ENCODE measurements around the gene IFT20.
"Not testable (repeated sequence)": the region's sequence is repeated elsewhere in the genome, so short reads cannot be mapped to it uniquely, and the experiment has no call there.

The IFT20 gene

GRCh38 chr17:28363776-28364650, 28.7 kb upstream of the IFT20 start:
- no peak for DNase-seq

- DNase-seq, result no peak
These were observed 27.9 kb upstream of the IFT20 start for GRCh38 chr17:28363186-28363585.

DNA sequence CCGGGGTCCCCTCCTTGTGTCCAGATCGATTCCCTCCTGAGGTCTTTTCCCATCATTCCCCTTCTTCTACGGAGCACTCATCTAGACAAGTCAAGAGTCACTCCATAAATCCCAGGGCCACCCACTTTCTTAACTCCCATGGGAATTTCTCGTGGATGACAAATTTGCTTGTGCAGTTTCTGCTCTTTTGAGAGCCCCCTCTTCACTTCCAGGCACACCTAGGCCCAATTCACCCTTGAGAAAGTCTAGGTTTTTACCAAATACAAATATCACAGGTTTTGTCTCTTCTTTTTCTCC, 22.6 kb upstream of the IFT20 start:
- DNase-seq, result no peak

DNA sequence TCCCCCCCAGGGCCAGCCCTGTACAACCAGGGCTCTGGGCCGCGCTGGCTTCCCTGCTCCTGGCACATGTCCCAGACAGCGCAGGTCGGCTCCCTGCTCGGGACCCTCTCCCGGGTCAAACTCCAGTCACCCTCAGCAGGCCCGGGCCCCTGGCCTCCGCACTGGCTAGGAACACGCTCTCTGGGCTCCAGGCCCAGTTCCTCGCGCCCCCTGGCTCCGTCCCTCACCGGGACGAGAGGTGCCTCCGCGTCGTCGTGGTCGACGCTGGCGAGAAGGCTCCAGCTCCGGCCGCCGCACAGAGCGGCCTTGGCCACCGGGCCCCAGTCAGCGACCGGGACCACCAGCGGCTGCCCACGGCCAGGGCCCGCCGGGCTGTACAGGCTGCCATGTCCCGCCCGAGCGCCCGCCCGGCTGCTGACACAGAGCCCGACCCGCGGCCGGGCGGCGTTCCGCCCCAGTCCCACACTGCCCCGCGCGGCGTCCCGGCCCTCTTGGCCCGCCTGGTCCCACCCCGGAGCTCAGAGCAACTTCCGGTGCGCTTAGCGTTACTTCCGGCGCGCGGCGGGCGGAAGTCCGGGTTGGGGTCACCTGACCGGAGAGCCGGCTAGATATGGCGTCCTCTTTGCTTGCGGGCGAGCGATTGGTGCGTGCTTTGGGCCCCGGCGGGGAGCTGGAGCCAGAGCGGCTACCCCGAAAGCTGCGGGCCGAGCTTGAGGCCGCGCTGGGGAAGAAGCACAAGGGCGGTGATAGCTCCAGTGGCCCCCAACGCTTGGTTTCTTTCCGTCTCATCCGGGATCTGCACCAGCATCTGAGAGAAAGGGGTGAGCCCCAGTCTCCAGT, 22.0 kb upstream of the IFT20 start, which contains the start of gene POLDIP2:
POLDIP2 (minus strand) TSS at position 467 of the 840 bp plus-strand sequence; CDS start at position 388, 79 bp downstream.
- DNase-seq, result peak; percentile 96

DNA sequence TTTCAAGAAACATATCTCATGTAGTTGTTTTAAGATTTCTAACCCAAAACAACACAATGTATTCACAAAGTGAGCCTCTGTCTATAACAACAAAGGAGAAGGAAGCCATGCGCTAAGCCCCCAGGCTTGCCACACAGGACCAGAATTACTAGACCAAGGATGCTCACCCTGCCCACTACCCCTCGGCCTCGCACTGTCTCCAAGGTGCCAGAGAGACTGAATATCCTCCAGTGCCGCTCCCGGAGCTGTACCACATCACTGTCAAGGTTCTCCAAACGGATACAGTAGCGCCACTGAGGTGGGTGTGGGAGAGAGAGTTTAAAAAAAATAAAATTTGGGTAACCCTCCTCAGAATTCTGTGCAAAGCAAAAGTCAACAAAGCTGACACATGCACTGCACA, 15.0 kb upstream of the IFT20 start:
- no peak for DNase-seq

DNA sequence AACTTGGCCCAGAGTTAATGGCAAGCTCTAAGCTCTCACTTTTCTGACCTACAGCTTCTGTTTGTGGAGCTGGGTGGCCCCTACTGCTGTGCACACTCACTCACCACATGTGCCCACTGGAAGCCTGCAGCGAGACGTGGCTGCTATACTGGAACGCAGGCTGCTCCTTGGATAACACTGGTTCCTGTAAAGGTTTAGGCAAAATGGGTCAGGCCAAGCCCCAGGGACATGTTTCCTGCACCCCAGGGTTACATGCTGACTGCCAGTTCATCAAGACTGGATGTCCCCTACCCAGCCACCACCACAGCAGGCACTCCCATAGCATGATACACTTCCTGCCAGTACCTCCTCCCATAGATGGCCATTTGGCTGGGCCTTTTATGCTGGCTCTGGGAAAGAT, 13.7 kb upstream of the IFT20 start:
- no peak for DNase-seq

DNA sequence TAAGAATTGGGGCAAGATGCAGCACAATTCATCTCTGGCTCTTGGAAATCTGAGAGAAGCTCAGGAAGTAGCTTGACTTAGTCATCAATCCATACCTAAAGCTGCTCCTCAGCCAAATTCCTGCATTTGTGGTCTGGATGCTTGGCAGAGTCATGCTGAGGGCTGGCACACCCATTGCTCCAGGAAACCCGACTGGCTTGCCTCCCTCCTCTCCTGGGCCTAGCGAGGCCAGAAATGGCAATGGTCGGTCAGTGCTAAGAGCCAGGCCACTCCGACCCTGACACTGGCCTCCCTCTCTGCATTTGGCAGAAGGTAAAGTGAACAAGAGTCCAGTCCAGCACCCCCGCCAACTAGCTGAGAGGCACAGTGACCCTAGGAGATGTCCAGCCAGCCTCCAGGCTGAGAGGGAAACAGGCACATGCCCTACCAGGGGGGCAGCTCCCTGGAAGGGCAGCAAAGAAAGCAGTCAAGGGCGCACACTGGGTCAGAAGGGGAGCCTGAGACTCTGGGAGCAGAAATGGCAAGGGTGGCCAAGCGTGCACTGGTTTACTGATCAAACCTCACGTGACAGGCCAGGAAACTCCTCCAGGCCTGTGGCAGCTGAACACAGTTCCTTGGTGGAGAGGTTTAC, 12.1 kb upstream of the IFT20 start:
- no peak for DNase-seq

DNA sequence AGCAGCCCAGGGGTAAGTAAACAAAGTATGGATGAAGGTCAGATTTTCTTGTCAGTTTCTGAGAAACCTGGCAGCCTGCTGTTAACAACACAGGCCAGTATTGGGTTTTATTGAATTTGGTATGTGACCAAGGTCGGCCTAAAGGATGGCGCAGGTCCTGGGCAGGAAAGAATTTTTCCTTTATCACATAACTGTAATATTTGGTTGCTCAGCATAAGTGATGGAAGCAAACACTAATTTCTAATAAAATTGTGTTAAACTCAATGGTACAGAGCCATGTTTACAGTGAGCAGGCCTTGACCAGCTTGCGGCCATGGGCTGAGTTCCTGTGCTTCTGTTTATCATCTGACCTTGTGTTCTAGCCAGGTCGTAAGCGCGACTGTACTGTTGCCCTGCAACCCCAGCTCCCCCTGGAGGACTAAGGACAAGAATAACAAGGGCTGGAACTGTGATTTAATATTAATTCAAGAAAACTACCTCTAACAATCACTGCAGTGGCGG, 11.5 kb upstream of the IFT20 start:
- DNase-seq, result no peak

GRCh38 chr17:28346199-28346580, 10.9 kb upstream of the IFT20 start:
- DNase-seq, result no peak

DNA sequence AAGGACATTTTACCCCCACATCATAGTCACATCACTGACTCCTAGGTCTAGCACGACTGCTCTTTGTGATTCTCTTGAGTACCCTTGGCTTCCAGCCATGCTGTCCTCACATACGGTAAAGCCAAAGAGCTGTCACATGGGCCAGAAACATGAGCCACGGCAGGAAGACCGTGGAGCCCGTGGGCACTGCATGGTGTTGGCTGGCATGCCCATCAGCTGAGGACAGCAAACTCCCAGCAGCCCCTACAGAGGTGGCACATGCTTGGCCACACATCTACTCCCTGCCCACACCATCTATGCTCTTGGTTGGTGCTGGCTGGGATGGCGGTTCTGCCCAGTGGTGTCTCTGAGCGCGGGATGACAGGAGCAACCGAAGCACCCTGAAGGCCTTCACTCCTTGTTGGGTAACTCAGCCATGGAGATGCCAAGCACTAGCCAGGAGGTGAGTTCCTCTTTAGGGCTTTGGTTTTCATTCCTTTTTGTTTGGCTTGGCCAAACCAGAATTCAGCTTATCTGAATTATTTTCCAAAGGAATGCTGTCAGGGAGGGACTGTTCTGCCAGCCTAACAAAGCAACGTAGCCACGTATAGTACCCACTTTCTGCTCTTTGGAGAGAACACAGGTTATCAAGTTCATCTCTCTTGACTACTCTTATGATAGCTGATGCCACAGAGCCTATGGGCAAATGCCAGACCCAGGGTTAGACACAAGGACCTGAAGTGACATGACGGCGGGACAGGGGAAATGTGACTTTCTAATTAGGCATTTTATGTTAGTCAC, 10.3 kb upstream of the IFT20 start:
- DNase-seq, result no peak

- DNase-seq, result no peak
These were observed 9.2 kb upstream of the IFT20 start for GRCh38 chr17:28344435-28344901.

- no peak for DNase-seq
These were observed 8.7 kb upstream of the IFT20 start for GRCh38 chr17:28344011-28344410.

GRCh38 chr17:28343491-28343932, 8.2 kb upstream of the IFT20 start:
- DNase-seq, result no peak

GRCh38 chr17:28342313-28342712, 7.0 kb upstream of the IFT20 start:
- DNase-seq, result no peak

- DNase-seq, result no peak
These were observed 6.2 kb upstream of the IFT20 start for GRCh38 chr17:28341516-28341915.

DNA sequence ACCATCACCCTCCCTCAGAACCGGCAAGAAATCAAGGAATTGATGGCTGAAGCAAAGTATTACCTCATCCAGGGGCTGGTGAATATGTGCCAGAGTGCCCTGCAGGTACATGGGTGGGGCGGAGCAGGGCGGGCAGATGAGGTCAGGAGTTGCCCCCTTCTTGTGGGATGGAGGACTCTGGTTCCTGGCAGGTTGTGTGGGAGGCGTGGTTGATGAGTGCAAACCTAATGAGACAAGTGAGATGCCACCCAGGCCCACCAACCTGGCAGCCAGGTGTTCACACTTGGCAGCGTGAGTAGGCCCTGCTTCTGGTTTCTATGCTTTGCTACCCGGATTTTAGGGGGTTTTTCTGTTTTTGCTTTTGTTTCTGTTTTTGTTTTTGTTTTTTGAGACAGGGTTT, 5.1 kb upstream of the IFT20 start:
- DNase-seq, result no peak

DNA sequence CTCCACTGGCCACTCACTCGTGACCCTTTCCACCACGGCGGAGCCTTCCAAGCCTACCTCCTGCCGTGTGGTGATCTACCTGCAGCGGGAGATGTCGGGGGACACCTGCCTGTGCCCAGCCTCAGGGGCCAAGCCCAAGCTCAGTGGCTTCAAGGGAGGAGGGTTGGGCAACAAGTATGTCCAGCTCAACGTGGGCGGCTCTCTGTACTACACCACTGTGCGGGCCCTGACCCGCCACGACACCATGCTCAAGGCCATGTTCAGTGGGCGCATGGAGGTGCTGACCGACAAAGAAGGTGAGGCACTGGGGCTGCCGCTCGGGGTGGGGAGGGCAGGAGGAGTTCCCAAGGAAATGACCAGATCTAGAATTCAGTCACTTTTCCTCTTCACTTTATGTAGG, 4.2 kb upstream of the IFT20 start:
- DNase-seq, result no peak

DNA sequence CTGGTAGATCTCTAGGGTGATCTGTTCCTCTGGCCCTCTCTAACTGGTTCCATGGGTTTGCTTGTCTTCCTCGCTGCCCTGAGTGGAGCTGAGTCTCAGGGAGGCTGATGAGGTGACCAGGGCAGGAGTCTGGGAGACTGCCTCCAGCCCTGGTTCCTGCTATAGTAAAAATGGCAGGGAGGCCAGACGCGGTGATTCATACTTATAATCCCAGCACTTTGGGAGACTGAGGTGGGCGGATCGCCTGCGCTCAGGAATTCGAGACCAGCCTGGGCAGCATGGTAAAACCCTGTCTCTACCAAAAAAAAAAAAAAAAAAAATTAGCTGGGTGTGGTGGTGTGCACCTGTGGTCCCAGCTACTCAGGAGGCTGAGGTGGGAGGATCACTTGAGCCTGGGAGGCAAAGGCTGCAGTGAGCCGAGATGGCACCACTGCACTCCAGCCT, 3.5 kb upstream of the IFT20 start:
- DNase-seq, result not testable (repeated sequence)

- no peak for DNase-seq
These were observed 2.9 kb upstream of the IFT20 start for GRCh38 chr17:28338056-28338768.

GRCh38 chr17:28335959-28336871, 943 bp upstream of the IFT20 start:
- DNase-seq, result peak; percentile 9
